Nephron (organoid): Measurements from ENCODE around the gene GRPEL1.

ENCODE experiments used
- H3K27ac Mint-ChIP-seq, 3 experiments: 2 replicates each; pipeline ENCODE4 v1.8.0; 2020; ENCODE audit warnings: mixed read lengths in 3 of 3, mild to moderate bottlenecking in 2 of 3, moderate library complexity in 1 of 3
- H3K27me3 Mint-ChIP-seq: 2 replicates; pipeline ENCODE4 v1.8.0; 2021; ENCODE audit warnings: low read depth, mild to moderate bottlenecking, moderate library complexity, mixed read lengths
- H3K36me3 Mint-ChIP-seq: 2 replicates; pipeline ENCODE4 v1.8.0; 2020; ENCODE audit warnings: low read depth, mixed read lengths
- H3K4me1 Mint-ChIP-seq: 2 replicates; pipeline ENCODE4 v1.8.0; 2020; ENCODE audit warnings: mixed read lengths
- H3K4me3 Mint-ChIP-seq, 3 experiments: 2 replicates each; pipeline ENCODE4 v1.8.0; 2020; ENCODE audit warnings: mild to moderate bottlenecking in 3 of 3, mixed read lengths in 3 of 3, moderate library complexity in 2 of 3
- H3K9me3 Mint-ChIP-seq: 2 replicates; pipeline ENCODE4 v1.8.0; 2020; ENCODE audit warnings: mixed read lengths
- CTCF ChIP-seq, 3 experiments: fragments of 200-600 bp; sonication (generic); IDR thresholded peaks; one replicate each; pipeline ENCODE4 v1.5.0; 2021; ENCODE audit warnings: antibody characterized with exemption in 3 of 3; ENCODE audit not compliant: unreplicated experiment in 3 of 3

Gene GRPEL1

GRCh38 chr4:7066006-7066405 lies 1.9 kb downstream of the GRPEL1 start:
- TF ChIP-seq CTCF (IDR thresholded peaks at IDR 0.05; ENCODE audit: unreplicated experiment in 3 of 3): no peak
- no peak overlapping the region for H3K27ac Mint-ChIP-seq
- peaks cover 51% of the 10 kb centered on the region for H3K4me1 Mint-ChIP-seq
- H3K4me3 Mint-ChIP-seq: peak overlapping the region; percentile 84 to 88 (median 87)
- peaks cover 45% of the 10 kb centered on the region for H3K36me3 Mint-ChIP-seq
- H3K9me3 Mint-ChIP-seq: no peaks in the 10 kb centered on the region
- H3K27me3 Mint-ChIP-seq: peaks cover 8% of the 10 kb centered on the region

- Mint-ChIP-seq H3K4me1 (peaks cover 35% of the 10 kb centered on the region), H3K27ac (no peak overlapping the region), H3K9me3 (no peaks in the 10 kb centered on the region), H3K4me3 (no peak overlapping the region), H3K27me3 (peaks cover 4% of the 10 kb centered on the region), H3K36me3 (peaks cover 54% of the 10 kb centered on the region)
- no peak for TF ChIP-seq CTCF (IDR thresholded peaks at IDR 0.05; ENCODE audit: unreplicated experiment in 3 of 3)
These were observed 4.5 kb downstream of the GRPEL1 start for GRCh38 chr4:7063362-7063761.

GRCh38 chr4:7062816-7063215 lies 5.0 kb downstream of the GRPEL1 start:
- Mint-ChIP-seq H3K4me3 (no peak overlapping the region), H3K36me3 (peaks cover 57% of the 10 kb centered on the region), H3K27ac (no peak overlapping the region), H3K4me1 (peaks cover 30% of the 10 kb centered on the region), H3K9me3 (no peaks in the 10 kb centered on the region), H3K27me3 (peaks cover 4% of the 10 kb centered on the region)
- TF ChIP-seq CTCF (IDR thresholded peaks at IDR 0.05; ENCODE audit: unreplicated experiment in 3 of 3): no peak

- Mint-ChIP-seq H3K36me3 (peaks cover 57% of the 10 kb centered on the region), H3K4me3 (no peak overlapping the region), H3K27me3 (peaks cover 4% of the 10 kb centered on the region), H3K27ac (no peak overlapping the region), H3K4me1 (peaks cover 22% of the 10 kb centered on the region), H3K9me3 (no peaks in the 10 kb centered on the region)
- no peak for TF ChIP-seq CTCF (IDR thresholded peaks at IDR 0.05; ENCODE audit: unreplicated experiment in 3 of 3)
These were observed 6.0 kb downstream of the GRPEL1 start for GRCh38 chr4:7061815-7062214.

- Mint-ChIP-seq H3K4me3 (no peak overlapping the region), H3K27me3 (peaks cover 3% of the 10 kb centered on the region), H3K27ac (no peak overlapping the region), H3K4me1 (peaks cover 13% of the 10 kb centered on the region), H3K9me3 (no peaks in the 10 kb centered on the region), H3K36me3 (peaks cover 63% of the 10 kb centered on the region)
- TF ChIP-seq CTCF (IDR thresholded peaks at IDR 0.05; ENCODE audit: unreplicated experiment in 3 of 3): no peak
These were observed 7.3 kb downstream of the GRPEL1 start for GRCh38 chr4:7060346-7061150.

- peaks cover 61% of the 10 kb centered on the region for H3K36me3 Mint-ChIP-seq
- no peak overlapping the region for H3K4me3 Mint-ChIP-seq
- TF ChIP-seq CTCF (IDR thresholded peaks at IDR 0.05; ENCODE audit: unreplicated experiment in 3 of 3): no peak
- H3K4me1 Mint-ChIP-seq: peaks cover 9% of the 10 kb centered on the region
- H3K27ac Mint-ChIP-seq: no peak overlapping the region
- H3K9me3 Mint-ChIP-seq: no peaks in the 10 kb centered on the region
- no peaks in the 10 kb centered on the region for H3K27me3 Mint-ChIP-seq
These were observed 8.2 kb downstream of the GRPEL1 start for GRCh38 chr4:7059662-7060061.
